Psoas muscle (tissue), 8 donors: Measurements from ENCODE around the gene TMEM200A. TPM values are rescaled to one million over a fixed set of nuclear protein-coding genes. Genes with fewer than 3 reads are reported as not detected.

ENCODE experiments used
- ATAC-seq, 4 donors: fragments of 200-7000 bp; cut with Tn5 transposase; one replicate each; pipeline ENCODE4 v1.9.1; 2020; ENCODE audit warnings: moderate library complexity in 3 of 4, mild to moderate bottlenecking in 2 of 4
- DNase-seq, 2 donors: peaks; one replicate each; pipeline ENCODE4 v3.0.0-alpha.2; 2020
- H3K27ac ChIP-seq: fragments of 200-600 bp; one replicate; pipeline ENCODE4 v1.8.0; 2022
- H3K27me3 ChIP-seq, 3 donors: fragments of 200-600 bp in 1 of 3; one replicate each; pipeline versions ENCODE4 v1.6.1 to v1.8.0; 2013 to 2022; ENCODE audit warnings: low read length in 2 of 3, mild to moderate bottlenecking in 2 of 3, moderate library complexity in 1 of 3; ENCODE audit not compliant: insufficient read depth in 3 of 3
- H3K36me3 ChIP-seq, 2 donors: fragments of 200-600 bp in 1 of 2; one replicate each; pipeline versions ENCODE4 v1.6.1 to v1.8.0; 2013 to 2022; ENCODE audit warnings: low read depth in 1 of 2, mild to moderate bottlenecking in 1 of 2, moderate library complexity in 1 of 2; ENCODE audit not compliant: insufficient read depth in 1 of 2
- H3K4me1 ChIP-seq: fragments of 200-600 bp; one replicate; pipeline ENCODE4 v1.8.0; 2022
- H3K4me3 ChIP-seq: fragments of 200-600 bp; one replicate; pipeline ENCODE4 v1.8.0; 2022; ENCODE audit warnings: mild to moderate bottlenecking
- H3K9me3 ChIP-seq: fragments of 200-600 bp; one replicate; pipeline ENCODE4 v1.8.0; 2022
- WGBS, 3 donors: extraction: QIAGEN DNeasy Blood & Tissue Kit; methylation state at CpG; one replicate each; pipeline versions ENCODE4 v1.1.6 to v1.1.7; 2013; 5-methylcytosine and 5-hydroxymethylcytosine counted together
- intact Hi-C, 2 donors: fragments of 100-400 bp; cut with DNase I; formaldehyde crosslinking; loops; one replicate each; pipeline versions ENCODE4 v1.11.0 to v1.14.2; 2022
- polyA plus RNA-seq, 3 donors: library from polyadenylated mRNA; stranded (reverse); fragments of 200-250 nt; gene quantifications; one replicate each; pipeline ENCODE4 v1.2.3, GENCODE V29; 2013
- total RNA-seq, 4 donors: library from RNA; stranded (reverse); fragmentation: NEBNext Ultra II Directional in 2 of 4; extraction: Animal tissue kit (Norgen Biotek cat#: 25700) in 2 of 4; gene quantifications; one replicate each; pipeline versions ENCODE4 v1.2.1 to v1.2.4, GENCODE V29; 2021 to 2023
- TF ChIP-seq, protein P1 (sequence below): fragments of 200-600 bp; IDR thresholded peaks from one replicate; pipeline ENCODE4 v1.8.0; 2022; ENCODE audit warnings: antibody characterized with exemption
- donor health status: healthy with polysubstance abuse.
- donor health status: DM: no; HTN: no; CAD: no; lungs with moderate emphysema.
- donor health status: Bipolar disorder and iron deficiency.
- donor health status: healthy.
- donor health status: DM: yes; HTN: yes; CAD: no.
- donor health status: DM: no; HTN: no; CAD: no.
- donor health status: DM: no; HTN: no; CAD: no.
- donor health status: DM: yes; HTN: yes; CAD: no.

The TMEM200A gene
- total and polyA plus RNA-seq, 7 donors: 0.05 to 0.81 (median 0.12) TPM

DNA sequence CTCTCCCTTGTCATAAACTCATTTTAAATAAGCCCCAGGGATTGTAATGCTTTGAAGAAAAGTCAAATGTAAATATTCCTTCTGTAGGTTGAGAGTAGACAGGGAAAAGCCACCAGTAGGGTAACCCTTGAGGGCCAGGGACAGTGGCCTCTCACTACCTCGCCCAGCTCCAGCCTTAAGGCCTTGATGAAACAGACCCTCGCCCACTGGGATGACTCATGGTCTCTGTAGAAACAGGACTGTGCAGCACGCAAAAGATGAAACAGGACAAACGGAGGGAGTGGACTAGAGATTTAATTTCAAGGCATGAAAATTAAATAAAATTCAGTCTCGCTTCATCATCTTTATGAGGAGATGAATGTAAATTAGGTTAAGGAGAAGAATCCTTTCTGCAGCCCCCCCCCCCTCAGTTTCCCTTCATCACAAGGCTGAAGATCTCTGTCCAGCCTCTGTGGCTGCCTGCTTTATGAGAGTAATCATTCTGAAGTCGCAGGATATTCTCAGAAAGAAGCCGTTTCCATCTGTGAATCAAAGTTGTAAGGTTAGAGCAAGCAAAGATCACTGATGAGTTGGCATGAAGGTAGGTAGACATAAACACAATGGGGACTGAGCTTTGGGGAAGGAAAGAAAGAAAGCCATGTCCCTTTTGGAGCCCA, 60.4 kb downstream of the TMEM200A start:
- ATAC-seq: no peak
- TF ChIP-seq, protein P1, sequence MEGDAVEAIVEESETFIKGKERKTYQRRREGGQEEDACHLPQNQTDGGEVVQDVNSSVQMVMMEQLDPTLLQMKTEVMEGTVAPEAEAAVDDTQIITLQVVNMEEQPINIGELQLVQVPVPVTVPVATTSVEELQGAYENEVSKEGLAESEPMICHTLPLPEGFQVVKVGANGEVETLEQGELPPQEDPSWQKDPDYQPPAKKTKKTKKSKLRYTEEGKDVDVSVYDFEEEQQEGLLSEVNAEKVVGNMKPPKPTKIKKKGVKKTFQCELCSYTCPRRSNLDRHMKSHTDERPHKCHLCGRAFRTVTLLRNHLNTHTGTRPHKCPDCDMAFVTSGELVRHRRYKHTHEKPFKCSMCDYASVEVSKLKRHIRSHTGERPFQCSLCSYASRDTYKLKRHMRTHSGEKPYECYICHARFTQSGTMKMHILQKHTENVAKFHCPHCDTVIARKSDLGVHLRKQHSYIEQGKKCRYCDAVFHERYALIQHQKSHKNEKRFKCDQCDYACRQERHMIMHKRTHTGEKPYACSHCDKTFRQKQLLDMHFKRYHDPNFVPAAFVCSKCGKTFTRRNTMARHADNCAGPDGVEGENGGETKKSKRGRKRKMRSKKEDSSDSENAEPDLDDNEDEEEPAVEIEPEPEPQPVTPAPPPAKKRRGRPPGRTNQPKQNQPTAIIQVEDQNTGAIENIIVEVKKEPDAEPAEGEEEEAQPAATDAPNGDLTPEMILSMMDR: no peak
- WGBS, 3 donors: 69 to 79% (median 78%) methylated on average over 7 of the region's 7 CpGs

DNA sequence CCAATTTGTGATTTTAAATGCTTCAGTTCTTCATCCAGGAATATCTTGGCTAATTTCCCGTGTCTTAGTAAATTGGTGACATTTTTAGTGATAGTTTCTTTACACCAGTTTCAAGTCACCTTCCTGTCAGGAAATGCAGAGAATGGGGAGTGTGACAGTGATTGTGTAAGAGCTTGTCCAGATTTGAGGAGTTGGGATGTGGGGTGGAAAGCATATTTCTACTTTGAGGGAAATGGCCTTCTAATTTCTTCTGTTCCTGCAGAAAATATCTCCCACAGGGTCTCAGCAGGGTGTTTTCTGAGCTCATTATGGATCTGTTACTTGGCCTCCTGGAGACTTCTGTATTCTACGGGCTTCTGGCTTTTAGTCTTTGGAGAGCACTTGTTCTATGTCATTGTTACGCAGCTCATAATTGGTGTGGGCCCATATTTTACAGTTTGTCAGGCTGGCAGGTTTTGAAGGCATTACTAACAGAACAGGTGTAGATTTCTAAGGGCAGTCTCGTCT, 65.6 kb downstream of the TMEM200A start:
- 43 to 48% (median 45%) methylated on average over 4 of the region's 4 CpGs for WGBS, 3 donors
- Histone ChIP-seq H3K36me3 (no peaks in the 10 kb centered on the region), H3K27me3 (peaks cover 0 to 3% (median 0%) of the 10 kb centered on the region in 3 donors), H3K4me1 (no peaks in the 10 kb centered on the region), H3K4me3 (no peak overlapping the region), H3K27ac (no peak overlapping the region), H3K9me3 (no peaks in the 10 kb centered on the region)
- no peak for ATAC-seq
- TF ChIP-seq, protein P1: no peak
- DNase-seq: no peak
- intact Hi-C loops: no loop called here

More for the DNA sequence above, 60.4 kb downstream of the TMEM200A start:
- Histone ChIP-seq H3K9me3 (no peaks in the 10 kb centered on the region), H3K27ac (no peak overlapping the region), H3K36me3 (no peaks in the 10 kb centered on the region), H3K27me3 (no peaks in the 10 kb centered on the region), H3K4me1 (no peaks in the 10 kb centered on the region), H3K4me3 (no peak overlapping the region)
- no peak for DNase-seq
- intact Hi-C loops: no loop called here

DNA sequence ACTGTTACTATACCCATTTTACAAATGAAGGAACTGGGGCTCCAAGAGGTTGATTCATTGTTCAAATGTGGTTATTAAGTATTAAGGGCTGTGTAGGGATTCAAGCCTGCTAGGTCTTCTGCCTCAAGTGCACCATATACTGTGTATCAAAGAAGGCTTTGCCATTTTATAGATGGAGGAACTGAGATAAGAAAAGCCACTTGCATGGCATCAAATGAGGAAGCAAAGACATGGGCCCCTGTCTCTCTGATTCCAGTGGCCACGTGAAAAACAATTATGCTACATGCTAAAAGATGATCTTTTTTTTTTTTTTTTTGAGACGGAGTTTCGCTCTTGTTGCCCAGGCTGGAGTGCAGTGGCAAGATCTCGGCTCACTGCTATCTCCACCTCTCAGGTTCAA, 67.0 kb downstream of the TMEM200A start:
- TF ChIP-seq, protein P1: no peak
- ATAC-seq: no peak
- no peaks in the 10 kb centered on the region for H3K4me1 ChIP-seq
- 91 to 93% (median 91%) methylated on average over 4 of the region's 4 CpGs for WGBS, 3 donors
- no peak overlapping the region for H3K27ac ChIP-seq
- H3K27me3 ChIP-seq: peaks cover 0 to 3% (median 0%) of the 10 kb centered on the region in 3 donors
- H3K36me3 ChIP-seq: no peaks in the 10 kb centered on the region
- H3K4me3 ChIP-seq: no peak overlapping the region
- intact Hi-C loops: no loop called here
- no peak for DNase-seq
- H3K9me3 ChIP-seq: no peaks in the 10 kb centered on the region

DNA sequence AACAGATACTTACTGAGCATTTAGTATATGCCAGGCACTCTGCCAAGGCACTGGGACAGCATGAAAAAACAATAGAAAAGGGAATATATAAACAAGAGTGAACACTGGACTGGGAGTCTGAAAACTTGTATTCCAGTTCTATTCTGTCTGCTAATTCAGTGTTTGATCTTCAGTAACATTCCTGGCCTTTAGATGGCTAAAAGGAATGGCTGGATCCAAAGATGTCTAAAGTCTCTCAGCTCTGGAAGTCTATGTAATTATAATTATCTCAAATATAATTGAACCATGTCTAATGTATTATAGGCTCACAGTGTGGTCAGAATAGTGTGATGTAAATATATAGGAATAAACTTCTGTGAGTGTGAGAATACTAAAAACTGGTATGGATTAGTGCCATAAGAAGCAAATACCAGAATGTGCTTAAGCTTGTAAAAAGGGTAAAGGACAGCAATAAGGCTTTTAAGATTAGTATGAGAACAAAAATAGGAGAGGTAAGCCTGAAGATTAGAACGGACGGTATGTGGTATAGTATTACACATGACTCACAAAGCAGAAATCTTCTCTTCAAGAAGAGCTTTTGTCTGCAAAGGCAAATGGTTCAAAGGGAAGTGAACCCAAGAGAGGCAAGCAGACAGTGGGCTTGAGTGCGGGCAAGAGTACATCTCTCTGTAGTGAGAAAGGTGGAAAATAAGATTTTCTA, 68.5 kb downstream of the TMEM200A start:
- Histone ChIP-seq H3K4me1 (no peaks in the 10 kb centered on the region), H3K4me3 (no peak overlapping the region), H3K9me3 (no peaks in the 10 kb centered on the region), H3K27me3 (peaks cover 0 to 3% (median 0%) of the 10 kb centered on the region in 3 donors), H3K36me3 (no peaks in the 10 kb centered on the region), H3K27ac (no peak overlapping the region)
- TF ChIP-seq, protein P1: no peak
- WGBS, 3 donors: 53 to 59% (median 57%) methylated on average over 3 of the region's 3 CpGs
- no peak for DNase-seq
- intact Hi-C loops: no loop called here
- no peak for ATAC-seq
